HG03039 (cell line): ENCODE measurements around the gene SIGLEC9.

Experiments
- ATAC-seq: cut with Tn5 transposase; IDR thresholded peaks from one replicate; pipeline ENCODE4 v1.9.1; 2021; ENCODE audit warnings: mild to moderate bottlenecking, moderate library complexity; ENCODE audit not compliant: unreplicated experiment

The SIGLEC9 gene

DNA sequence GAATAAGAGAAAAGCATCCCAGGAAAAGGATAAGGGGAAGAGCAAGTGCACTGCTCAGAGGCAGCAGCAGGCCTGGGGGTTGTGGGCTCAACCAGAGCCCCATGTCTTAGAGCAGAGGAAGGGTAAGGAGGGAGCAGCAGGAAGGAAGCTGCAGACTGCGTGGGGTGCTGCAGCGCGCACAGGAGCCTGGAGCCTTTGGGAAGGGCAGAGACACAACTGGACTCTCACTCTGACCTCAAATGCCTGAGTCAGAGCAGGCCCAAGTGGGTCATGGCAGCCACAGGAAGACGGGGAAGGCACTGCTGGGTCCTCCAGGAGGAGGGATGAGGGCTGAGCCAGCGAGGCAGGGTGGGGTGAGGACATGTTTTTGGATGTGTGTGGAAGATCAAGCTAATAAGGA, 49.0 kb downstream of the SIGLEC9 start:
- no peak for ATAC-seq

DNA sequence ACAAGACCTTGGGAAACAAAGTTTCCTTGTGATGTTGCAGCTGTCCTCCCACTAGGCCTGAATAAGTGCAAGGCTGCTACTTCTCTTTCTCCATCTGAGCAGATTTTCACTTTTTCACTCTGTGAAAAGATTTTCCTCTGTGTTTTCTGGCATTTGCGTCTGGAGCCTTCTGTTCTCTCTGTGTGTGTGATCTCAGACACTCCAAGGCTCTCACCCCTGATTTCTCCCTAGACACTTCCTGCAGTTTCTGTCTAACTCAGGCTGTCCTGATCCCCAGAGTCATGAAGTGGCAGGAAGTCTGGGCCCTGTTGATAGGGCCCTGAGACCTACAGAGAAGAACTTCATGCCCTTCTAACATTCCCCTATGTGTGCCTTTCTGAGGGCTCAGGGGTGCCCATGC, 54.5 kb downstream of the SIGLEC9 start:
- ATAC-seq = no peak
